Endometrium (tissue), 2 donors: ENCODE results near the gene RGR.

ENCODE experiments used
- FAIRE-seq: peaks from 2 replicates; lab custom pipeline; 2012; peaks lifted over from hg19 to GRCh38; lab: Jason Lieb, UNC
- donor health status: control.
- donor health status: control.

Gene RGR

GRCh38 chr10:84244651-84245270 lies at the start of gene RGR:
TSS of gene RGR (plus strand) at chr10:84245053. CDS start at chr10:84245091, 38 bp downstream.
- no peak for FAIRE-seq

GRCh38 chr10:84196083-84196482 lies 48.8 kb upstream of the RGR start:
- no peak for FAIRE-seq

- no peak for FAIRE-seq
These were observed 47.9 kb upstream of the RGR start for GRCh38 chr10:84196941-84197340.

- FAIRE-seq = no peak
These were observed 47.2 kb upstream of the RGR start for GRCh38 chr10:84197643-84198042.

GRCh38 chr10:84198206-84198915 lies 46.5 kb upstream of the RGR start:
- no peak for FAIRE-seq

GRCh38 chr10:84200537-84201243 lies 44.2 kb upstream of the RGR start:
- FAIRE-seq = no peak

- no peak for FAIRE-seq
These were observed 43.6 kb upstream of the RGR start for GRCh38 chr10:84201244-84201606.

- FAIRE-seq = no peak
These were observed 43.2 kb upstream of the RGR start for GRCh38 chr10:84201682-84202081.

- FAIRE-seq = no peak
These were observed 42.5 kb upstream of the RGR start for GRCh38 chr10:84202349-84202748.

GRCh38 chr10:84204122-84204521 lies 40.7 kb upstream of the RGR start:
- no peak for FAIRE-seq

GRCh38 chr10:84204610-84205009 lies 40.2 kb upstream of the RGR start:
- no peak for FAIRE-seq

- no peak for FAIRE-seq
These were observed 39.6 kb upstream of the RGR start for GRCh38 chr10:84205049-84205852.

GRCh38 chr10:84205853-84206525 lies 38.9 kb upstream of the RGR start:
- FAIRE-seq = no peak

GRCh38 chr10:84208023-84208422 lies 36.8 kb upstream of the RGR start:
- FAIRE-seq = no peak

GRCh38 chr10:84211566-84211965 lies 33.3 kb upstream of the RGR start:
- no peak for FAIRE-seq

GRCh38 chr10:84212014-84212413 lies 32.8 kb upstream of the RGR start:
- no peak for FAIRE-seq

GRCh38 chr10:84213076-84213475 lies 31.8 kb upstream of the RGR start:
- FAIRE-seq = no peak

GRCh38 chr10:84214046-84214572 lies 30.7 kb upstream of the RGR start:
- FAIRE-seq = no peak

GRCh38 chr10:84214612-84215235 lies 30.1 kb upstream of the RGR start:
- no peak for FAIRE-seq

GRCh38 chr10:84216834-84217233 lies 28.0 kb upstream of the RGR start:
- FAIRE-seq = no peak

- no peak for FAIRE-seq
These were observed 27.1 kb upstream of the RGR start for GRCh38 chr10:84217746-84218145.
